Measurements from ENCODE around the gene AHCY. TPM values are rescaled to one million over a fixed set of nuclear protein-coding genes. Genes with fewer than 3 reads are reported as not detected.

AHCY gene
- total RNA-seq, 6 experiments from 2014 or later, result 66.5 to 142 (median 111) TPM

GRCh38 chr20:34324541-34324940 lies 21.4 kb upstream of the AHCY start:
- H3K4me1 ChIP-seq, result peaks cover 0 to 5% (median 0%) of the 10 kb centered on the region in 4 donors
- no peak overlapping the region for H3K27ac ChIP-seq
- intact Hi-C loops (cut with DNase I), result no loop called here
- TF ChIP-seq POLR2A (IDR thresholded peaks at IDR 0.05) (no peak), CTCF (IDR thresholded peaks at IDR 0.05) (no peak)
- no peaks in the 10 kb centered on the region for H3K36me3 ChIP-seq
- no peaks in the 10 kb centered on the region for H3K9me3 ChIP-seq
- ATAC-seq, result peak; percentile 62 to 72 (median 70)
- 31% methylated on average over 2 of the region's 2 CpGs for WGBS (ENCODE audit: insufficient coverage, low coverage, low lambda C conversion rate, missing lambda C conversion rate)
- no peak for DNase-seq
- H3K4me3 ChIP-seq, result no peak overlapping the region
- no peaks in the 10 kb centered on the region for H3K27me3 ChIP-seq

- Histone ChIP-seq H3K27ac (no peak overlapping the region), H3K4me3 (no peak overlapping the region), H3K27me3 (no peaks in the 10 kb centered on the region), H3K4me1 (peaks cover 0 to 16% (median 7%) of the 10 kb centered on the region in 4 donors), H3K36me3 (no peaks in the 10 kb centered on the region), H3K9me3 (no peaks in the 10 kb centered on the region)
- WGBS (ENCODE audit: insufficient coverage, low coverage, low lambda C conversion rate, missing lambda C conversion rate), result 72% methylated on average over 8 of the region's 9 CpGs
- DNase-seq, result no peak
- ATAC-seq, result no peak
- TF ChIP-seq POLR2A (IDR thresholded peaks at IDR 0.05) (no peak), CTCF (IDR thresholded peaks at IDR 0.05) (no peak)
- intact Hi-C loops (cut with DNase I), result no loop called here
These were observed 19.3 kb upstream of the AHCY start for GRCh38 chr20:34322267-34323105.

GRCh38 chr20:34320861-34321260 lies 17.7 kb upstream of the AHCY start:
- DNase-seq (no peak), ATAC-seq (no peak)
- Histone ChIP-seq H3K36me3 (no peaks in the 10 kb centered on the region), H3K27ac (no peak overlapping the region), H3K9me3 (no peaks in the 10 kb centered on the region), H3K4me3 (no peak overlapping the region), H3K4me1 (peaks cover 0 to 16% (median 7%) of the 10 kb centered on the region in 4 donors), H3K27me3 (no peaks in the 10 kb centered on the region)
- TF ChIP-seq CTCF (IDR thresholded peaks at IDR 0.05), result no peak
- TF ChIP-seq POLR2A (IDR thresholded peaks at IDR 0.05), result no peak
- intact Hi-C loops (cut with DNase I), result no loop called here
- WGBS (ENCODE audit: insufficient coverage, low coverage, low lambda C conversion rate, missing lambda C conversion rate), result 59% methylated on average over 3 of the region's 3 CpGs

GRCh38 chr20:34318609-34319443 lies 15.7 kb upstream of the AHCY start:
- no peaks in the 10 kb centered on the region for H3K9me3 ChIP-seq
- intact Hi-C loops (cut with DNase I), result no loop called here
- DNase-seq, result no peak
- no peak for TF ChIP-seq CTCF (IDR thresholded peaks at IDR 0.05)
- no peak for TF ChIP-seq POLR2A (IDR thresholded peaks at IDR 0.05)
- peak; percentile 44 to 68 (median 58) for ATAC-seq
- 52% methylated on average over 4 of the region's 4 CpGs for WGBS (ENCODE audit: insufficient coverage, low coverage, low lambda C conversion rate, missing lambda C conversion rate)
- H3K4me1 ChIP-seq, result peaks cover 0 to 14% (median 6%) of the 10 kb centered on the region in 4 donors
- H3K27me3 ChIP-seq, result no peaks in the 10 kb centered on the region
- H3K4me3 ChIP-seq, result no peak overlapping the region
- no peaks in the 10 kb centered on the region for H3K36me3 ChIP-seq
- H3K27ac ChIP-seq, result peak overlapping the region in 1 of 3 donors; percentile 37
